GM12873 (cell line): ENCODE data around the gene LRMDA.

Experiments
- CTCF ChIP-seq: IDR thresholded peaks from 2 replicates; pipeline ENCODE4 v1.5.1; 2012; ENCODE audit warnings: low read depth, mild to moderate bottlenecking, moderate library complexity, low read length, control low read depth; ENCODE audit not compliant: insufficient read depth; ENCODE audit errors: missing control alignments

LRMDA gene

GRCh38 chr10:75937823-75938222 lies 506.4 kb downstream of the LRMDA start:
- no peak for TF ChIP-seq CTCF

GRCh38 chr10:75938380-75939122 lies 507.1 kb downstream of the LRMDA start:
- no peak for TF ChIP-seq CTCF

GRCh38 chr10:75939541-75939940 lies 508.1 kb downstream of the LRMDA start:
- TF ChIP-seq CTCF = no peak

GRCh38 chr10:75940742-75941141 lies 509.3 kb downstream of the LRMDA start:
- no peak for TF ChIP-seq CTCF

- TF ChIP-seq CTCF = no peak
Observed at GRCh38 chr10:75941223-75941801, 509.9 kb downstream of the LRMDA start.

GRCh38 chr10:75944061-75944460 lies 512.6 kb downstream of the LRMDA start:
- no peak for TF ChIP-seq CTCF

- no peak for TF ChIP-seq CTCF
Observed at GRCh38 chr10:75948583-75948982, 517.2 kb downstream of the LRMDA start.
